HEK293T (cell line): ENCODE results near the gene DNAH7.
A peak's percentile ranks its signal among the peaks of the same experiment; 100 is the strongest.

Experiments used
- CTCF ChIA-PET: fragments of 350-600 bp; formaldehyde crosslinking; extraction: SDS; loops from one replicate; lab custom pipeline; 2021; ENCODE audit warnings: antibody characterized with exemption, inconsistent platforms; lab: Yijun Ruan, JAX
- POLR2A ChIA-PET: fragments of 350-600 bp; formaldehyde crosslinking; extraction: SDS; loops from one replicate; lab custom pipeline; 2020; ENCODE audit warnings: antibody characterized with exemption, inconsistent platforms; lab: Yijun Ruan, JAX
- DNase-seq: peaks from one replicate; pipeline ENCODE4 v3.0.0; 2012; ENCODE audit warnings: mixed read lengths; ENCODE audit errors: extremely low spot score
- ARNT ChIP-seq: fragments of 450-650 bp; IDR thresholded peaks from 2 replicates; pipeline ENCODE4 v1.6.1; 2017; ENCODE audit warnings: mild to moderate bottlenecking
- BHLHE40 ChIP-seq: fragments of 450-650 bp; IDR thresholded peaks from 2 replicates; pipeline ENCODE4 v1.6.1; 2016; ENCODE audit warnings: mild to moderate bottlenecking, moderate library complexity, borderline replicate concordance
- CTBP1 ChIP-seq: fragments of 450-650 bp; IDR thresholded peaks from 2 replicates; pipeline ENCODE4 v1.6.1; 2016; ENCODE audit warnings: borderline replicate concordance
- ELF4 ChIP-seq: fragments of 450-650 bp; IDR thresholded peaks from 2 replicates; pipeline ENCODE4 v1.6.1; 2017; ENCODE audit warnings: antibody characterized with exemption
- FOXA1 ChIP-seq: fragments of 450-650 bp; IDR thresholded peaks from 2 replicates; pipeline ENCODE4 v1.6.1; 2016; ENCODE audit warnings: mild to moderate bottlenecking
- FOXK2 ChIP-seq: fragments of 450-650 bp; IDR thresholded peaks from 2 replicates; pipeline ENCODE4 v1.6.1; 2016; ENCODE audit warnings: mild to moderate bottlenecking
- FOXM1 ChIP-seq: fragments of 450-650 bp; IDR thresholded peaks from 2 replicates; pipeline ENCODE4 v1.6.1; 2017; ENCODE audit warnings: mild to moderate bottlenecking, borderline replicate concordance
- HDGF ChIP-seq: fragments of 450-650 bp; IDR thresholded peaks from 2 replicates; pipeline ENCODE4 v1.6.1; 2017; ENCODE audit warnings: antibody characterized with exemption, borderline replicate concordance
- L3MBTL2 ChIP-seq: fragments of 450-650 bp; conservative IDR thresholded peaks from 2 replicates; pipeline ENCODE4 v1.6.1; 2016; ENCODE audit warnings: mild to moderate bottlenecking
- LEF1 ChIP-seq: fragments of 450-650 bp; IDR thresholded peaks from 2 replicates; pipeline ENCODE4 v1.6.1; 2017; ENCODE audit warnings: mild to moderate bottlenecking, borderline replicate concordance
- NFRKB ChIP-seq: fragments of 450-650 bp; IDR thresholded peaks from 2 replicates; pipeline ENCODE4 v1.6.1; 2016; ENCODE audit warnings: mild to moderate bottlenecking, moderate library complexity
- SP1 ChIP-seq: fragments of 450-650 bp; IDR thresholded peaks from 2 replicates; pipeline ENCODE4 v1.6.1; 2017
- SUZ12 ChIP-seq: fragments of 450-650 bp; IDR thresholded peaks from 2 replicates; pipeline ENCODE4 v1.6.1; 2016; ENCODE audit warnings: mild to moderate bottlenecking
- TARDBP ChIP-seq: fragments of 450-650 bp; IDR thresholded peaks from 2 replicates; pipeline ENCODE4 v1.6.1; 2016
- ZNF384 ChIP-seq: fragments of 450-650 bp; IDR thresholded peaks from 2 replicates; pipeline ENCODE4 v1.6.1; 2016
- TF ChIP-seq, protein P1 (sequence below): fragments of 450-650 bp; IDR thresholded peaks from 2 replicates; pipeline ENCODE4 v1.6.1; 2016

Gene DNAH7

GRCh38 chr2:196079052-196079451 is 10.4 kb upstream of the DNAH7 start:
- TF ChIP-seq, protein P1, sequence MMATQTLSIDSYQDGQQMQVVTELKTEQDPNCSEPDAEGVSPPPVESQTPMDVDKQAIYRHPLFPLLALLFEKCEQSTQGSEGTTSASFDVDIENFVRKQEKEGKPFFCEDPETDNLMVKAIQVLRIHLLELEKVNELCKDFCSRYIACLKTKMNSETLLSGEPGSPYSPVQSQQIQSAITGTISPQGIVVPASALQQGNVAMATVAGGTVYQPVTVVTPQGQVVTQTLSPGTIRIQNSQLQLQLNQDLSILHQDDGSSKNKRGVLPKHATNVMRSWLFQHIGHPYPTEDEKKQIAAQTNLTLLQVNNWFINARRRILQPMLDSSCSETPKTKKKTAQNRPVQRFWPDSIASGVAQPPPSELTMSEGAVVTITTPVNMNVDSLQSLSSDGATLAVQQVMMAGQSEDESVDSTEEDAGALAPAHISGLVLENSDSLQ, result no peak
- no peak for TF ChIP-seq LEF1
- TF ChIP-seq FOXM1, result no peak
- no peak for TF ChIP-seq L3MBTL2
- TF ChIP-seq ARNT, result no peak
- TF ChIP-seq ELF4, result no peak
- TF ChIP-seq ZNF384, result no peak
- TF ChIP-seq FOXK2, result no peak
- no peak for TF ChIP-seq TARDBP
- no peak for TF ChIP-seq FOXA1
- TF ChIP-seq NFRKB, result no peak
- no peak for TF ChIP-seq SP1
- POLR2A ChIA-PET, result no interaction called here
- DNase-seq, result no peak
- CTCF ChIA-PET, result interaction anchor here (0.6 to 2.9 kb wide), 7 partner anchors 12 to 875 kb away, joined by 3 to 8 read pairs (median 6); no protein-coding TSS in a partner anchor

DNA sequence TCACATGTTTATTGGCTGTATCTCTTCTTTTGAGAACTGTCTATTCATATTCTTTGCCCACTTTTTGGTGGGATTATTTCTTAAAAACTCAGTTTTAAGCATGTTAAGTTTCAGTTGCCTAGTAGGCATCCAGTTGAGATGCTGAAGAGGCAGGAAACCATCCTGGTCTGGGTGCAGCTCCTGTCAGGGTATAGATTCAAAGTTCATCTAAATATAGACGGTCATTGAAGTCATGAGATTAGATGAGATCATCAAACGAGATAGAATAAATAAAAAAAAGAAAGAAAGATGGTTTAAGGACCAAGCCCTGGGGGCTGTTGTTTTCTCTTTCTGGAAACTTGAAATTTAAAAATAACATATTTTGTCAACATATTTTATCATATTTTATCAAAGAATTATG is 9.2 kb upstream of the DNAH7 start:
- TF ChIP-seq SUZ12 (no peak), LEF1 (no peak), TARDBP (no peak), HDGF (no peak), FOXK2 (no peak), SP1 (no peak), ZNF384 (no peak), CTBP1 (no peak), L3MBTL2 (no peak), FOXA1 (no peak), ARNT (no peak), BHLHE40 (no peak), FOXM1 (no peak)
- TF ChIP-seq, protein P1, result no peak
- CTCF ChIA-PET, result interaction anchor here (0.6 to 2.9 kb wide), 9 partner anchors 9 to 520 kb away, joined by 3 to 8 read pairs (median 4); partner anchors contain the start of genes DNAH7 and STK17B
- POLR2A ChIA-PET, result interaction anchor here (1.0 kb wide), 1 partner anchor 10 kb away, joined by 4 read pairs; the partner anchor contains the start of gene DNAH7
- DNase-seq, result no peak

- ChIA-PET CTCF (interaction anchor here (0.7 to 2.9 kb wide), 4 partner anchors 9 to 260 kb away, joined by 3 to 8 read pairs (median 7); partner anchors contain the start of genes DNAH7 and STK17B), POLR2A (interaction anchor here (1.0 kb wide), 1 partner anchor 9 kb away, joined by 4 read pairs; the partner anchor contains the start of gene DNAH7)
- no peak for DNase-seq
- TF ChIP-seq SUZ12, result no peak
- TF ChIP-seq LEF1, result no peak
- TF ChIP-seq, protein P1, result peak; percentile 92
- no peak for TF ChIP-seq SP1
Observed at GRCh38 chr2:196076778-196077568, 8.3 kb upstream of the DNAH7 start.

DNA sequence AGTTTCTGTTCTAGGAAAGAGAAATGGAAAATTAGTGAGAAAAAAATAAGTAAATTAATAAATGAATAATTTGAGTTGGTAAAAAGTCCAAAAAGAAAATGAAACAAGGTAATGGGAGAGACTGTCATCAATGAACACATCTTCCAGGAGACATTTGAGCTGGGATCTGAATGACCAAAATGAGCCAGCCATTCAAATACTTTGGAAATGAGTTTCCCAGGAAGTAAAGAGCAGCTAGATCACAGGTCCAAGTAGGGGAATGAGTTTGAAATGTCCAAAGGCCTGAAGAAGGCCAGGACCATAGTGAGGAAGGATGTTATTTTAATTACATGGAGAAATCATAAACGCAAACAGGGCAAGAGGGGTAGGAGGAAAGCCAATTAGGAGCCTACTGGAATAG is 6.6 kb upstream of the DNAH7 start:
- ChIA-PET POLR2A (no interaction called here), CTCF (interaction anchor here (0.6 kb wide), 1 partner anchor 178 kb away, joined by 3 read pairs; no protein-coding TSS in a partner anchor)
- no peak for TF ChIP-seq FOXK2
- TF ChIP-seq SUZ12, result no peak
- no peak for TF ChIP-seq FOXA1
- no peak for TF ChIP-seq TARDBP
- TF ChIP-seq CTBP1, result no peak
- TF ChIP-seq ELF4, result no peak
- no peak for TF ChIP-seq BHLHE40
- TF ChIP-seq L3MBTL2, result no peak
- no peak for TF ChIP-seq NFRKB
- TF ChIP-seq SP1, result no peak
- no peak for TF ChIP-seq ZNF384
- no peak for TF ChIP-seq LEF1
- TF ChIP-seq, protein P1, result no peak
- TF ChIP-seq ARNT, result no peak
- no peak for TF ChIP-seq FOXM1

DNA sequence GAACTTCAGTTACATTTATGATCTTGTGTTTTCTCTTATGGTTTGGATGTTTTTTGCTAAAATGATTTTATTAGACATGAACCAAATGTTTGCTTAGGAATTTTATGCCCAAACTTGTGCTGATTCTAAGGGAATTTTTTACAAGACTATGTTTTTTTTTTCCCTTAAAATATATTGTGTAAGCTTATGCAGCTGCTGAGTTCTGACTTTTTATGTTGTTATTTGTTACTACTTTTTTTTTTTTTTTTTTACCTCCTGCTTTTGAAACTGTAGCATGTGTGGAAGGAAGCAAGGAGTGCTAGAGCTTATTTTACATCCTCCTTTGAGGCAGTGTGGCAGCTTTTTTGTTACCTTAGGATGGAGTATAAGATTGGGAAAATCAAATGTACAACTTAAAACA is 6.0 kb upstream of the DNAH7 start:
- ChIA-PET POLR2A (no interaction called here), CTCF (interaction anchor here (0.7 kb wide), 1 partner anchor 267 kb away, joined by 6 read pairs; no protein-coding TSS in a partner anchor)
- TF ChIP-seq NFRKB, result no peak
- TF ChIP-seq ELF4, result no peak
- no peak for TF ChIP-seq ARNT
- no peak for TF ChIP-seq ZNF384
- TF ChIP-seq, protein P1, result no peak
- TF ChIP-seq SP1, result no peak
- TF ChIP-seq CTBP1, result no peak
- TF ChIP-seq SUZ12, result no peak
- no peak for TF ChIP-seq BHLHE40
- no peak for TF ChIP-seq TARDBP
- TF ChIP-seq FOXA1, result no peak
- no peak for TF ChIP-seq L3MBTL2
- no peak for TF ChIP-seq FOXK2
- TF ChIP-seq HDGF, result no peak
- no peak for TF ChIP-seq FOXM1
- TF ChIP-seq LEF1, result no peak
- no peak for DNase-seq

More for the DNA sequence above, 6.6 kb upstream of the DNAH7 start:
- DNase-seq, result no peak
